ENCODE measurements around the gene FARP1.
A peak's percentile ranks its signal among the peaks of the same experiment; 100 is the strongest.

The FARP1 gene

DNA sequence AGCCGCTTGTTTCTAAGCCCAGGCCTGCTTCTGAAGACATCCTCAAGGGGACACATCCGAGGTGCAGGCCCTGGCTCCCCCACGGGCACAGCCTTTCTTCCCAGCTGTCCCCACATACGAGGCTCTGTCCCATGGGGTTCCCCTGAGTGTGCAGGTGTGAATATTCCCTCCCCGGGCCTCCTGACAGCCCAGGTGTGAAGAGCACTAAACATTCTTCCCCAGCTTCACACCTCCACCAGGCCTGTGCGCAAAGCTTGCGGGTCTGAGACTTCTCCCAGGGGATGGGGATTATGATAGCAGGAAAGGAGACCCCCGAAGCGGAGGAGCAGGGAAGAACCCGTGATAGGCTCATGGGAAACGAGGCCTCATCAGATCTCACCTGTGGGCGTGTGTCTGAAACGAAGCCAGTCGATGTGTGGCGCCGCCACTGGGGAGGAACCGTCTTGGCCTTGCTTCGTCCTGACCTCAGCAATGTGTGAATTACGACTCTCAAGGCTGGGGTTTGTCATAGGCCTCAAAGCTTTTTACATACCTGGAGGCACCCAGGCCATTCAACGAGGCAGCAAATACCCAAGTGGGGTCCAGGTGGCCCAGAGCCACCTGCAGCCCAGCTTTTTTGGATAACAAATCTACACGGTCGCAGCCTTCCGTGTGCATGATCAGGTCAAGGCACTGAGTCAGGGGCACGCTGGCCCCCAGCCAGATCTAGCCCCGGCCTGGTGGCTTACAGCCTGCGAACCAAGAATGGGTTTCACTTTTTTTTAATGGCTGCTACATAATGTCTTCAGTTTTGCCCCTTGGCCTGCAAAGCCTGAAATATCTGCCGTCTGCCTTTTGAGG is 299.7 kb downstream of the FARP1 start:
- no peak for DNase-seq (ENCODE audit: low read depth in 2 of 2)

- DNase-seq (ENCODE audit: low read depth in 2 of 2), result no peak
Observed at GRCh38 chr13:98443329-98443728, 300.4 kb downstream of the FARP1 start.

DNA sequence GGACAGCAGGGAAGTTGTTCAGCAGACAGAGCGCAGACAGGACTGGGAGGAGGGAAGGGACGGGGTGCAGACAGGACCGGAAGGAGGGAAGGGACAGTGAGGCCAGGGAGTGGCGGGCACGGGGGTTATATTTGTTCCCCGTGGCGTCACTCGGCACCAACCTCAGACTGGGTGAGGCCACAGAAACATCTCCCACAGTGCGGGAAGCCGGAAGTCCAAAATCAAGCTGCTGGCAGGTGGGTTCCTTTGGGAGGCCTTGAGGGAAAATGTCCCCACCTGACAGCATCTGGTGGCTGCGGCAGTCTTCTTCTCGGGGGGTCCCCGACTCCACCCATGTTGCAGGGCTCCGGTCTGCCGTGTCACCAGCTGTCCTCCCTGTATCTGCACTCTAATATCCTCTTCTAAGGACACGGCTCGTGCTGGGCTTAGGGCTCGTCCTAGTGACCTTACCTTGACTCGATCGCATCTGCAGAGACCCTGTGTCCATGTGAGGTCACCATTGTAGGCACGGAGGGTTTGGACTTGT is 301.0 kb downstream of the FARP1 start:
- DNase-seq (ENCODE audit: low read depth in 2 of 2), result no peak

GRCh38 chr13:98444381-98444780 is 301.5 kb downstream of the FARP1 start:
- no peak for DNase-seq (ENCODE audit: low read depth in 2 of 2)

GRCh38 chr13:98445340-98446233 is 302.7 kb downstream of the FARP1 start:
- peak; percentile 44 to 46 for DNase-seq (ENCODE audit: low read depth in 2 of 2)

DNA sequence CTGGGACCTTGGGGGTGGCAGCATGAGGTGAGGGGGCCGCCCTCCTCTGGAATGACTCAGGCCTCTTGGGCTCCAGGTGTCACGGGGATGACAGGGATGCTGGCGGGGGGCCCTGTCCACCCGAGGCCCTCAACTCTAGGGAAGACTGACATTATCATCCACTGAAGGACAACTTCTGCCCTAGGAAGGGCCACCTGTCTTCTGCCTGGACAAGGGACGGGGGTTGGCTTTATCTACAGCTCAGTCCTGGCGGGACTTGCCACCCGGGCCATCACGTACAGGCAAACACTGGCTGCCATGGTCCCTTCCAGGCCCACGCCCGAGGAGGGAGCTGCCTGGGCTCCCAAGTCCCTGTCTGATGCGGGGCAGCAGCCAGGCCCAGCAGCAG is 303.3 kb downstream of the FARP1 start:
- DNase-seq (ENCODE audit: low read depth in 2 of 2), result no peak

DNA sequence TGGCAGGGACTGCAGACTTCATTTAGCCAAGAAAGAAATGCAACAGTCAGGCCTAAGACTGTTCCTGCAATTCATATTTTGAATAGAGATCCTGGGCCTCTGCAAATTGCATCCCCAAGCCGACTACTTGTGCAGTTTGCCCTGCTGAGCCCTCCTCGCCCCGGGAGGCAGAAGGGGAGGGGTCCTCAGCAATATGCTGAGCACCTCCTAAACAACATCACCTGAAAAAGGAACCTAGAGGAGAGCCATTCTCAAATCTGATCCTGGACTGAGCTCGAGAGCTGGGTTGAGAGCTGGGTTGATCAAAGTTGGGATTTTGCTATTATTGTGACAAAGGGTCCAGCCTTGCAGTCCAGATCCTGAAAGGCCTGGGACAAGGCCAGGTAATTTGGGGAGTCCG is 304.2 kb downstream of the FARP1 start:
- no peak for DNase-seq (ENCODE audit: low read depth in 2 of 2)

DNA sequence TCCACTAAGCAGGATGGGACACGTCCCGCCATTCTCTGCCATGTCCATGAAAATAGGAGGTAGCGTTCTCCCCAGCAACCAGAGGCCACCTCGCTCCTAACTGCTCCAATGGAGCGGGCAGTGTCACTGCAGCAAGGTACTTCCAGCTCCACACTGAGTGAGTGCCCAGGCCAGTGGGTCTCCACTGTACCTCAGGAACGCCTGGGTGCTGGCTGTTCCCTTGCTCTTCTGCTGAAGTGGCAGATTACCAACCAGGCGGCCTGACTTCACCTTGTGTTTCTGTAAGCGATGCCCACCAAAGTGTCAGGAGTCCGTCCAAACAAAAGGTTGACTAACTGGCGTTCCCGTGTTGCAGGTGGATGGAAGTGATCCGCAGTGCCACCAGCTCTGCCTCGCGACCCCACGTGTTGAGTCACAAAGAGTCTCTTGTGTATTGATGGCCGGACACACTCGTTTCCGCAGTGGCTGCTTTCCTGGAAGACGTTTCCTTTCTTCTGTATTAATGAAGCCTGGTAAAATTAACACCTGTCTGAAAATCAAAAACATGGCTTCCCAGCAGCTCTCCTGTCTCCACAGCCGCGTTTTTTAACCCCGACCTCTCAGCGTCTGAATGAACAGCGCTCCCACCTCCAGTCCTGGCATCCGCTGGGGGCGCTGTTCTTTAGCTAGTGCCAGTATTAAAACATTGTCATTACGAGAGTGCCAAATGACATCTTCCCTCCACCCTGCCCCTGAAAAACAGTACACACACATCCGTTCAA is 305.2 kb downstream of the FARP1 start:
- DNase-seq (ENCODE audit: low read depth in 2 of 2), result no peak

DNA sequence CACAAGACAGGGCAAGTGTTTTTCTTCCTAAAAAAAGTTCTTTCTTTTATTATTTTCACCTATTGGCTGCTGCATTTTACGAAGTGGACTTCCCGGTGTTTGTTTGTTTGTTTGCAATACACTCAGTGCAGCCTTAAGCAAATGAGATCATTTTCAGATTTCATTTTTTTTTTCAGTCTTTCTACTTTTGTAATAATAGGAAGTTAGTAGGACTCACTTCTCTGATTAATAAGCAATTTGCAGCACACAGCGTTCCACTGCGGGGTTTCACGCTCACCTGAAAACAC is 305.7 kb downstream of the FARP1 start:
- DNase-seq (ENCODE audit: low read depth in 2 of 2), result no peak

GRCh38 chr13:98449273-98449672 is 306.4 kb downstream of the FARP1 start:
- DNase-seq (ENCODE audit: low read depth in 2 of 2), result no peak

- no peak for DNase-seq (ENCODE audit: low read depth in 2 of 2)
Observed at GRCh38 chr13:98450026-98450425, 307.1 kb downstream of the FARP1 start.

- DNase-seq (ENCODE audit: low read depth in 2 of 2), result no peak
Observed at GRCh38 chr13:98450539-98451111, 307.7 kb downstream of the FARP1 start.

- DNase-seq (ENCODE audit: low read depth in 2 of 2), result no peak
Observed at GRCh38 chr13:98451676-98452470, 309.0 kb downstream of the FARP1 start.

- DNase-seq (ENCODE audit: low read depth in 2 of 2), result no peak
Observed at GRCh38 chr13:98452851-98453843, 310.3 kb downstream of the FARP1 start.

GRCh38 chr13:98454389-98454881 is 311.5 kb downstream of the FARP1 start:
- no peak for DNase-seq (ENCODE audit: low read depth in 2 of 2)

GRCh38 chr13:98456413-98456845 is 313.5 kb downstream of the FARP1 start:
- no peak for DNase-seq (ENCODE audit: low read depth in 2 of 2)

DNA sequence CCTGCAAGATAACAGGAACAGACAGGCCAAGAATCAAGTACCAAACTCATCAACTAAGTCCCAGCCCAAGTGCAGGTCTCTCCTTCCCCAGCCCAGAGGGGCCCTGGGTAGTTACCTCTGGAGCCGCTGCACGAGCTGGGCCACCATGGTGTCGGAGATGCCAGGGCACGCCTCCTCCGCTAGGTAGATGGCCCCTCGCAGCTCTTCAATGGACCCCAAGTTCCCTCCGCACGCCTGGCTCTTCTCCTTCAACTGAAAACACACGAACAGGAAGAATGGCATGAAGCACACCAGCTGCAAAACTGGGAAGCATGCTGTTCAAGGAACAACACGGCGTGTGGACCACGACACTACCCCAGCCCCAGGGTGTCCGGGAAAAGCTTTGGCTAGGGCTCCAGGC is 314.2 kb downstream of the FARP1 start:
- no peak for DNase-seq (ENCODE audit: low read depth in 2 of 2)

GRCh38 chr13:98458431-98458830 is 315.5 kb downstream of the FARP1 start:
- no peak for DNase-seq (ENCODE audit: low read depth in 2 of 2)

DNA sequence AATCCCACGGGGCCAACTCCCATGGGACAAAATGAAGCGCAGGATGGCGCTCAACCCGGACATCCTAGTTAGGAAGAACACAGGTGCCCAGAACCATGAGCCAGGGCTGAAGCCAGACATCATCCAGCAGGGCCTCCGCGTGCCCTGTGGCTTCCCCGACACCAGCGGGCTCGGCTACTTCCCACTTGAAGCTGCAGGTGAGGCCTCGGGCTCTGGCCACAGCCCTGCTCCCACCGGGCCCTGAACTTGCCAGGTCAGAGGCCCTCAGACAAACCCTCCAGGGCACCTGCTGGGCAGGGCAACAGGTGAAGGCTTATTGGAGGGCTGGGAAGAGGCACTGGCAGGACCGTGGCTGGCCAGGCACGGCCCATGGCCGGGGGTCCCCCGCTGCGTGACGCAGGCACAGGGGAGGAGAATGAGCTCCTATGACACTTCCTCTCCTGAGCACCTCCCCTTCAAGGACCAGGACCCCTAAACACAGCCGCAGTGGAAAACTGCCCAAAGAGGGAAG is 316.3 kb downstream of the FARP1 start:
- no peak for DNase-seq (ENCODE audit: low read depth in 2 of 2)
